Pancreas (tissue), 10 donors: ENCODE results near the gene SYCP2. TPM values are rescaled to one million over a fixed set of nuclear protein-coding genes. Genes with fewer than 3 reads are reported as not detected.

Experiments used
- ATAC-seq, 4 donors: fragments of 200-7000 bp; cut with Tn5 transposase; one replicate each; pipeline versions ENCODE4 v1.8.0 to v1.9.1; 2020; ENCODE audit warnings: mild to moderate bottlenecking in 4 of 4, moderate library complexity in 4 of 4
- DNase-seq, 6 donors: peaks; one replicate each; pipeline ENCODE4 v3.0.0-alpha.2; 2020
- FAIRE-seq: peaks from 2 replicates; lab custom pipeline; 2012; peaks lifted over from hg19 to GRCh38; lab: Jason Lieb, UNC
- H3K27ac ChIP-seq, 4 donors: fragments of 200-600 bp; sonication (generic); 1 replicate in 3 of 4; 2 replicates in 1 of 4; pipeline versions ENCODE4 v1.5.0 to v1.8.0; 2020
- H3K27me3 ChIP-seq, 4 donors: fragments of 200-600 bp; one replicate each; pipeline ENCODE4 v1.8.0; 2021
- H3K36me3 ChIP-seq, 3 donors: fragments of 200-600 bp; sonication (generic) in 1 of 3; one replicate each; pipeline versions ENCODE4 v1.5.0 to v1.8.0; 2020 to 2021
- H3K4me1 ChIP-seq, 3 donors: fragments of 200-600 bp; one replicate each; pipeline ENCODE4 v1.8.0; 2021
- H3K4me3 ChIP-seq, 4 donors: fragments of 200-600 bp; sonication (generic) in 2 of 4; one replicate each; pipeline versions ENCODE4 v1.5.0 to v1.8.0; 2020 to 2021
- H3K9me3 ChIP-seq, 4 donors: fragments of 200-600 bp; one replicate each; pipeline ENCODE4 v1.8.0; 2021
- WGBS, 2 donors: extraction: QIAGEN DNeasy Blood & Tissue Kit; methylation state at CpG; one replicate each; pipeline ENCODE4 v1.1.7; 2013; 5-methylcytosine and 5-hydroxymethylcytosine counted together
- intact Hi-C, 3 donors: fragments of 100-400 bp; cut with DNase I; formaldehyde crosslinking; loops; one replicate each; pipeline versions ENCODE4 v1.11.1 to v1.14.2; 2022
- polyA plus RNA-seq, 2 donors: library from polyadenylated mRNA; stranded (reverse); fragments of 200-250 nt; gene quantifications; one replicate each; pipeline ENCODE4 v1.2.3, GENCODE V29; 2013
- total RNA-seq, 6 donors: library from RNA; stranded (reverse); fragmentation: NEBNext Ultra II Directional in 4 of 6; extraction: Animal tissue kit (Norgen Biotek cat#: 25700) in 4 of 6; gene quantifications; one replicate each; pipeline versions ENCODE4 v1.2.1 to v1.2.4, GENCODE V29; 2021 to 2023
- TF ChIP-seq, protein P1 (sequence below), 4 donors: fragments of 200-600 bp; sonication (generic) in 3 of 4; IDR thresholded peaks; one replicate each; pipeline versions ENCODE4 v1.5.0 to v1.8.0; 2021; ENCODE audit warnings: antibody characterized with exemption in 4 of 4
- donor health status: healthy with polysubstance abuse.
- donor health status: DM: no; HTN: no; CAD: no; lungs with moderate emphysema.
- donor health status: DM: no; HTN: no; CAD: no.
- donor health status: control.
- donor health status: control.
- donor health status: Bipolar disorder and iron deficiency.
- donor health status: DM: yes; HTN: yes; CAD: no.
- donor health status: DM: no; HTN: no; CAD: no.
- donor health status: DM: no; HTN: no; CAD: no.
- donor health status: DM: yes; HTN: yes; CAD: no.

SYCP2 gene
- total and polyA plus RNA-seq, 8 donors, result 1.3 to 4.7 (median 3.2) TPM

DNA sequence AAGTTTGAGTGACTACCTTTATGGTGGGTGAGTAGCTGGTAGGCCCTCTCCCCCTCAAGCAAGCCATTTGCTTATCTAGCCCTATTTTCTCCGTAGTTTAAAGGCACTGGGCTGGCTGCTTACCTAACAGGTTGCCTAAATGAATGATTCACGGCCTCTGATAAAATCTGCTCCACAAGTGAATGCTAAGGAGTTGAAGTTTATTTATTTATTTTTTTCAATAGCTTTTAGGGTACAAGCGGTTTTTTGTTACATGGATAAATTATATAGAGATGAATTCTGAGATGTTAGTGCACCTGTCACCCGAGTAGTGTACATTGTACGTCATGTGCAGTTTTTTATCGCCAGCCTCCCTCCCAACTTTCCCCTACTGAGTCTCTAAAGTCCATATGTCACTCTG, 16.5 kb upstream of the SYCP2 start:
- no peaks in the 10 kb centered on the region for H3K9me3 ChIP-seq
- FAIRE-seq (no peak), ATAC-seq (no peak), DNase-seq (no peak)
- WGBS, 2 donors, result 96 to 97% methylated on average over 6 of the region's 6 CpGs
- peaks cover 0 to 6% (median 0%) of the 10 kb centered on the region in 4 donors for H3K27me3 ChIP-seq
- H3K4me3 ChIP-seq, result no peak overlapping the region
- no peak overlapping the region for H3K27ac ChIP-seq
- peaks cover 0 to under 1% (median 0%) of the 10 kb centered on the region in 3 donors for H3K36me3 ChIP-seq
- H3K4me1 ChIP-seq, result no peaks in the 10 kb centered on the region
- TF ChIP-seq, protein P1, sequence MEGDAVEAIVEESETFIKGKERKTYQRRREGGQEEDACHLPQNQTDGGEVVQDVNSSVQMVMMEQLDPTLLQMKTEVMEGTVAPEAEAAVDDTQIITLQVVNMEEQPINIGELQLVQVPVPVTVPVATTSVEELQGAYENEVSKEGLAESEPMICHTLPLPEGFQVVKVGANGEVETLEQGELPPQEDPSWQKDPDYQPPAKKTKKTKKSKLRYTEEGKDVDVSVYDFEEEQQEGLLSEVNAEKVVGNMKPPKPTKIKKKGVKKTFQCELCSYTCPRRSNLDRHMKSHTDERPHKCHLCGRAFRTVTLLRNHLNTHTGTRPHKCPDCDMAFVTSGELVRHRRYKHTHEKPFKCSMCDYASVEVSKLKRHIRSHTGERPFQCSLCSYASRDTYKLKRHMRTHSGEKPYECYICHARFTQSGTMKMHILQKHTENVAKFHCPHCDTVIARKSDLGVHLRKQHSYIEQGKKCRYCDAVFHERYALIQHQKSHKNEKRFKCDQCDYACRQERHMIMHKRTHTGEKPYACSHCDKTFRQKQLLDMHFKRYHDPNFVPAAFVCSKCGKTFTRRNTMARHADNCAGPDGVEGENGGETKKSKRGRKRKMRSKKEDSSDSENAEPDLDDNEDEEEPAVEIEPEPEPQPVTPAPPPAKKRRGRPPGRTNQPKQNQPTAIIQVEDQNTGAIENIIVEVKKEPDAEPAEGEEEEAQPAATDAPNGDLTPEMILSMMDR (IDR thresholded peaks at IDR 0.05), result no peak
- intact Hi-C loops, result no loop called here

DNA sequence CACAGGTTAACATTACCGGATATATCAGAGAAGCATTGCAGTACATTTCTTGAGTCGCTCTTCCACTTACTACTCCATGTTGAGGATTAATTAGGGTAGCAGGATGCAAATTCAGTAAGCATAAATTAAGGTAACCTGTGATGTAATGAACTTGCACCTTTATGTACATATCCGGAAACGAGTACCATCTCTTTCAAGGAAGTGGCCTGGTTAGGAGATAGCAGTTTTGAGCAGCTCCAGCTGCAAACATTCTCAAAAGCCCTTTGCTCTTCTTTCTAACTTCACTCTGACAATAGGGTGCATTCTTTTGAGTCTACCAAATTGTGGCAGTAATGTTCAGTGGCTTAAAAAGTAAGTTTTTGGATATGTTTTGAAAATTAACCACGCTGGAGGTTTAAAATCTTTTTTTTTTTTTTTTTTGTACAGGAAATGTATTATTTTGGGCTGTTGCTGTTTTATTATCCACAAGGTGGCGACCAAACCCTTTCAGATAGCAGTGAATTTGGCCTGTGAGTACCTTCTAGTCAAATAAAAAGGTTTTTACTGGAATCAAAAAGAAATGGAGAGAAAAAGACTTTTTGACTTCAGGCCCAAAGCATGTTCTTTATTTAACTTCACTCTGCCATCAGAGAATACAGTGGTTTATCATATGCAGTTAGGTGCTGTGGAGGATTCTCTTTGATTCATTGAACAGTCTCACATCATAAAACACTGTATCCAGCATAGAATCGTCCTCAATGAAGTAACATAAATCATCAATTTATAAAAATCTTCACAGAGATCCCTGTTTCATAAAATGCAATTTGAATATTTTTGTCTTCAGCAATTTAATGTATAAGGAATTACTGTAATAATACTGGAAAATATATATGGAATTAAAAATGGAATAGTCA, 15.6 kb upstream of the SYCP2 start:
- DNase-seq (no peak), ATAC-seq (peak in 3 of 4 donors; percentile 78 to 85 (median 84)), FAIRE-seq (no peak)
- intact Hi-C loops, result no loop called here
- no peaks in the 10 kb centered on the region for H3K9me3 ChIP-seq
- no peak overlapping the region for H3K4me3 ChIP-seq
- H3K4me1 ChIP-seq, result no peaks in the 10 kb centered on the region
- H3K27ac ChIP-seq, result no peak overlapping the region
- TF ChIP-seq, protein P1 (IDR thresholded peaks at IDR 0.05), result peak in 3 of 4 donors; percentile 21 to 44 (median 42)
- peaks cover 0 to 9% (median 0%) of the 10 kb centered on the region in 3 donors for H3K36me3 ChIP-seq
- WGBS, 2 donors, result 40 to 43% methylated on average over 7 of the region's 7 CpGs
- H3K27me3 ChIP-seq, result peaks cover 0 to 6% (median 0%) of the 10 kb centered on the region in 4 donors

DNA sequence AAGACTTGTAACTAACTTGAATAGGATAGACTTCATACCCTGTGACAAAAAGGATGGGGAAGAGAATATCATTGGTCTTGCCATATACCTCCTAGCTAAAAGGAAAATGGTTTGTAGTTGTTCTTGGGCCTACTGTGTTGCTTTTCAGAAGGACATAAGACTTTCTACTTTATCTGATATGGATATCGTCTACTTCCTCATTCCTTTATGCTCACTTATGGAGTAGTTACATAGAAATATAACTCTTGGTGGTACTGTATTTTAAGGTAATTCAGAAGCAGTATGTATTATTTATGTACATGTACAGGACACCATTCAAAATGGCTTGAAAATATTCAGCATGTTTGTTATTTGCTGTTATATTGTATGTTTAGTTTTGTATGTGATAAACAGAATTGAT, 14.8 kb upstream of the SYCP2 start:
- Histone ChIP-seq H3K36me3 (peaks cover 0 to 18% (median 0%) of the 10 kb centered on the region in 3 donors), H3K4me3 (no peak overlapping the region), H3K4me1 (no peaks in the 10 kb centered on the region), H3K27ac (no peak overlapping the region), H3K27me3 (peaks cover 0 to 6% (median 0%) of the 10 kb centered on the region in 4 donors), H3K9me3 (no peaks in the 10 kb centered on the region)
- DNase-seq (no peak), FAIRE-seq (no peak), ATAC-seq (no peak)
- intact Hi-C loops, result no loop called here
- TF ChIP-seq, protein P1 (IDR thresholded peaks at IDR 0.05), result no peak
- 48 to 57% methylated on average over 1 of the region's 1 CpG for WGBS, 2 donors

DNA sequence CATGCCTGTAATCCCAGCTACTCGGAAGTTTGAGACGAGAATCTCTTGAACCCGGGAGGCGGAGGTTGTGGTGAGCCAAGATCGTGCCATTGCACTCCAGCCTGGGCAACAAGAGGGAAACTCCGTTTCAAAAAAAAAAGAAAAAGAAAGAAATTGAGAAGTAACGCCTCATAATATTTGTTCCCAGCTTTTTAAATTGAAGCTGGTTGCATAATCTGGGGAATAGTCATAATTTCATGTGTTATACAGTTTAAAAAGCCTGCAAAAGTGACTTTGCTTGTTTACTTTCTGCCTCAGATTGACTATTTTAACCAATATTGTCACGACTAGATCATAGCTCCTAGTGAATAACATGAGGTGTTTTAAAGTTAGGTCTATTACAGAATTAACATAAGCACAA, 13.9 kb upstream of the SYCP2 start:
- no peak for FAIRE-seq
- H3K27ac ChIP-seq, result no peak overlapping the region
- no peak for ATAC-seq

More for the DNA sequence above, 13.9 kb upstream of the SYCP2 start:
- TF ChIP-seq, protein P1 (IDR thresholded peaks at IDR 0.05), result no peak
- 89 to 96% methylated on average over 8 of the region's 8 CpGs for WGBS, 2 donors
- intact Hi-C loops, result no loop called here
- Histone ChIP-seq H3K4me1 (no peaks in the 10 kb centered on the region), H3K4me3 (no peak overlapping the region), H3K27me3 (peaks cover 0 to 2% (median 0%) of the 10 kb centered on the region in 4 donors), H3K9me3 (no peaks in the 10 kb centered on the region), H3K36me3 (peaks cover 0 to 26% (median 0%) of the 10 kb centered on the region in 3 donors)
- no peak for DNase-seq
